HG02943 (cell line): Measurements from ENCODE around the gene MYO15A.

Source experiments
- ATAC-seq: cut with Tn5 transposase; IDR thresholded peaks from one replicate; pipeline ENCODE4 v1.9.1; 2021; ENCODE audit warnings: mild to moderate bottlenecking, low read depth, moderate library complexity; ENCODE audit not compliant: unreplicated experiment

MYO15A gene

DNA sequence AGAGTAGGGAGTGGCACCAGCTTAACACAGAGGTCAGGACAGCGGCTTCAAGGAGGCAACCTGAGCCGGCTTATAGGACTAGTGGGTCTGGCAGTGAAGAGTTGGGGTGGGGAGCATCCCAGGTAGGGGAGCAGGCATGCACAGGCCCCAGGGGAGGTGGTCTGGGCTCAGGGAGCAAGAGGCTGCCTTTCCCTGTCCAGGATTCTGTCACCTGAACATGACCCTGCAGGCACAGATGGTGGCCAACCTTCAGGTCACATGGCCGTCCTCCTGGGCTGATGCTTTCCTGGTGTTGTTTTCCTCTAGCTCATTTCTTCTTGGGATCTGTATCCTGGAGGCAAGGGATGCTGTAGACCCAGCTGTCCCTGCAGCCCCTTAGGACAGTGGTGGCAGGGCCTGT lies 3.5 kb upstream of the MYO15A start:
- ATAC-seq = no peak

DNA sequence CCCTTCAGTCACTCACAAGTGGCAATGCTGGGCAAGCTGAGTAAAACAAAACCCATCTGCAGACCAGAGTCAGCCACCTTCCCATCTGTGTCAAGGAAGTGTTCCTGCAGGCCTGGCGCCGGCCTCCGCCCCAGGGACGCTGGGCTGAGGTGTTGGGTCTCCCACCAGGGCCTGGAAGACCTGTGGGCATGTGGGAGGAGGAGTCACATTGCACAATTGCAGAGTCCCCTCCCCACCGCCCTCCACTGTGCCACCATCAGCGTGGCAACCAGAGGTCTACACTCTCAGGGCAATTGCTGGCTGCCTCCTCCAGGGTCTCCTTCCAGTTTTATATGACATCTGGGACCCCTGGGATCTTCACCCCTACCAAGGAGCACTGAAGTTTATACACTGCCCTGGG lies 3.0 kb upstream of the MYO15A start:
- no peak for ATAC-seq

DNA sequence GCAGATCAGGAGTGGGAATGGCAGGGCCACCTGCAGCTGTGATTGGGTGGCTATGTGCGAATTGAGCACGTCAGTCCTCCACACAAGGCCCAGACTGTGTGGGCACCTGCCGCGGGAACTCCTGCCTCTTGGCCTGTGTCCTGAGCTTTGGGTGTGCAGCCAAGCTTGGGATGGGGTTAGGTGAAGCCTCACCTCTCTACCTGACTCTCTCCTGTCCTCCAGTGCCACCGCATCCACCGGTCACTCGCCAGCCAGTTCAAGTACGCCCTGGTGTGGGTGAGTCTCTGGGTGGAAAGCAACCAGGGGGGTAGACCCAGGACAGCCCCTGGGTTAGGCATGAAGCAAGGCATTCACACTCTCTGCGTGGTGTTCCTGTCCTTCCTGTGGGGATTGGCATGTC lies 2.3 kb upstream of the MYO15A start:
- ATAC-seq = no peak

DNA sequence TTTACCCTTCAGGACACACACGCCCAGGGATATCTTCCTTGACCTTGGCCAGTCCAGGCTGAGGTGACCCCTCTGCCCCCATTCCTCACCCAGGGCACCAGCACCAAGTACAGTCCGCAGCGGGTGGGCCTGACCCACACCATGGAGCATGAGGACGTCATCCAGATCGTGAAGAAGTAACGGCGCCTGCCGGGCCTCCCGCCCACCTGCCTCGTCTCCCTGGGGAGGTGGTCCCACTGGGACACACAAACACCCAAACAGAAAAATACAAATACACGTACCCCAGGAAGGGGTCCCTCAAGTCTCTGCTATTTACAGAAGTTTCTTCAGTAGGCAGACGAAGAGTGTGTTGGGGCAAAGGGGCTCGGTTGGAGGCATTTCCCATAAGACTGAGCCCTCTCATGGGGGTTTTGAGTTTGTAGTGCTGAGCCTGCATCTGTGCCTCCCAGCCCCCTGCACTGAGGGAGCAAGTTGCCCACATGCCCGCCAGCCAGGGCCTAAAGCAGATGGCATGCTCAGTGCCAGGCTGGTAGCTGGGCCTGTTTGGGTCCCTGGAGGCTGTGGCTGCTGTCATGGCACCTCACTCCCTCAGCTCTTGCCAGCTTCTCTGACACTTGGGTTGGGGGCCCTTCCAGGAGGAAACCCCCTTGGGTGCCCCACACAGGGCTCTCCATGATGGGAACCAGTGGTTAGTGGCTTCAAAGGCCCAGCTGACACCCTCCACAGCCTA lies 1.3 kb upstream of the MYO15A start:
- ATAC-seq = no peak

DNA sequence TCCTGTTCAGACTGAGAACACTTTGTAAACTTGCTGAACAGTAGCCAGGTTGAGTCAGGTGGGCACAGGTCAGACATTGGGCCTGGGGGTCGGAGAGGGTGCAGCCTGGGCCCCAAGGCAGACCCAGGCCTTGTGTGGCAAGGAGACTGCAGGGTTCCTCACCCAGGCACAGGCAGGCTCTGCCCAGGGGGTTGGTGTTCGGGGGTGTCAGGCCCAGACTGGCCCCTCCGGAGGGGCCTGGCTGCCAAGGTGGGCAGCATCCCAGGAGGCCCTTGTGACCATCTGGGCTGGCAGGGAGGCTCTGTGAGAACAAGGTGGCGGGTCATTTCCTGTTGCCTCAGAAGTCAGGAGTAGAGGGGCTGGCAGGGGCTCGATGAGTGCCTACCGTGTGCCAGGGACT lies 585 bp upstream of the MYO15A start:
- ATAC-seq = no peak

DNA sequence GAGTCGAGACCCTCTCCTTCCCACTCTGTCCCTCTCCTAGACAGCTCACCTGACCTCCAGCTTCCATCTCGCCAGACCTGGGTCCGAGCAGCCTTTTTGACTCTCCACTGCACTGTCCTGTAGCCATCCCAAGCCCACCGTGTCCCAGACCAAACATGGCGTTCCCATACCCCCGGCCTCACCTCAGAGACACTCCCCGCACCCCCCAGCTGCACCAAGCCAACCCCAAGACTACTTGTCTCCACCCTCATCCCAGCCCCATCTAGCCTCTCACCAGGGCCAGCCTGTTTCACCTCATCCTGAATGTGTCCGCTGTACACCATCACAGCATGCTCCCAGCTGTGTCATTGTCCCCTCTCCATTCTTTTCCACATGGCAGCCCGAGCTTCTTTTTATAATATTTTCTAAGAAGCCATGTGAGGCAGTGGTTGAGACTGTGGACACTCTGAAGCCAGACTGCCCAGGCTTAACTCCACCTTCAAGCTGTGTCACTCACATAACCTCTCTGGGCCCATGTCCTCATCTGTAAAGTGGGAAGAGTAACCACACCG lies 1.5 kb downstream of the MYO15A start:
- ATAC-seq = no peak

DNA sequence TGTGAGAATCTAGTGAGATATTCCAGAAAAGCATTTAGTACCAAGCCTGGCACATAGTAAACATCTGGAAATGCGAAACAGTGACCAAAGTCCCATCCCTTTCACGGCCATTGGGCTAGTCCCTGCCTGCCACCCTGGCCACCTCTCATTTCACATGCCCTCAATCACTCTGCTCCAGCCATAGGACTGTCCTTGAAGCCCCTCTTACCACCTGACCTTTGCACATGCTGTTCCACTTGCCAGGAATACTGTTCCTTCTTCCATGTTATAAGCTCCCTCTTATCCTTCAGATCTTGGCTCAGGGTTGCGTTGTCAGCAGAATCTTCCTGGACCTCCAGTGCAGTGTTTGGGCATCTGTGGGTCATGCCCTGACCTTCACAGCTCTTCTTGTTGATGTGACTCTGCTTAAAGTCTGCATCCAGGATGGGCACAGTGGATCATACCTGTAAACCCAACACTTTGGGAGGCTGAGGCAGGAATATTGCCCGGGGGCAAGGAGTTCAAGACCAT lies 2.1 kb downstream of the MYO15A start:
- no peak for ATAC-seq

DNA sequence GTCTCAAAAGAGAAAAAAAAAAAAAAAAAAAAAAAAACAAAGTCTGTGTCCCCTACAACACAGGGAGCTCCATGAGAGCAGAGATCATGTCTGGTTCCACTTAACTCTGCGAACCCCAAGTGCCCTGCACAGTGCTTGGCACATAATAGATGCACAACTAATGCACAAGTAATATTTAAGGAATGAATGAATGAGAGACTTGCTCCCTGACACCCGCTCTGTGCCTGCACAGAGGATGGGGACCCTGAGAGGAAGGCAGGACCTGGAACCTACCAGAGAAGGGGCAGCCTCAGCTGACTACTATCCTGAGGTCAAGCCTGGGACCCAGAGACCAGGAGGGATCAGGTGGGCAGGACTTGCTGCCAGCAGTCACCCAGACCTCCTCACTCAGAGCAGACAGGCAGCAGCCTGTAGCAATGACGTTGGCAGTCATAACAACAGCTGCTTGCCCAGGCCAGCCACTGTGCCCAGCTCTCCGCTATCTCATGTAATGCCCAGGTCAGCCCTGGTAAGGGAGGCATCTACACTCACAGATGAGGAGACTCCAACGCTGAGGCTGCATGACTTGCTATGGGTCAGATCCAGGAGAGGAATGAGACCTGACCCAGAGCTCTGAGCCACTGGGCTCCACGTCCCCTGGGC lies 2.9 kb downstream of the MYO15A start:
- ATAC-seq = no peak

DNA sequence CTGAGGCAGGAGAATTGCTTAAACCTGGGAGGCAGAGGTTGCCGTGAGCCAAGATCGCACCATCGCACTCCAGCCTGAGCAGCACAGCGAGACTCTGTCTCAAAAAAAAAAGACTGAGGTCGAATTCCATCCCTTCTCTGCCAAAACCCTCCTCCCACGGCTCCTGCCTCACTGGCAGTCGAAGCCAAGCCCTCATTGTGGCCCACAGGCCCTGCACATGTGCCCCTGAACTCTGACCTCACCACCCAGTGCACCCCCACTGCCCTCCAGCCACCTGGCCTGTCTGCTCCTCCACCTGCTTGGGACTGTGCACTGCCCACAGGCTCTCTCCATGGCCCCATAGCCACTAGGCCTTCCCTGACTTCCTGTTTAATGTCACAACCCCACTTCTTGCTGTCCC lies 7.0 kb downstream of the MYO15A start:
- no peak for ATAC-seq

DNA sequence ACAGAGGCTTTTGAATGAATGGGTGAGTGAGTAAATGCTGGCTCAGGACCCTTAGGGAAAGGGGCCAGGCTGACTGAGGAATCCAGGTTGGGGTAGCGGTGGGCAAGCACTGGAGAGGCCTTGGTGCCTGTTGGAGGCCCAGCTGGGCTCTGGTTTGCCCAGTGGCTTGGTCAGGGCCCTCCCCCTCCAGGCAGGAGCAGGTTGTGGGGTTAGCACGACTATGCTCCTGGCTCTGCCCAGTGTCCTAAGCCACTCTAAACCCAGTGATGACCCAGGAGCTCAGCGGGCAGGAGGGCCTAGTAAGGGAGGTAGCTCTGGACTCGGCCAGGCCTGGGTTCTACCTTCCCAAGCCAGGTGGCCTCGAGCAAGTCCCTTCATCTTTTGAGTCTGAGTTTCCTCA lies 7.5 kb downstream of the MYO15A start:
- no peak for ATAC-seq

DNA sequence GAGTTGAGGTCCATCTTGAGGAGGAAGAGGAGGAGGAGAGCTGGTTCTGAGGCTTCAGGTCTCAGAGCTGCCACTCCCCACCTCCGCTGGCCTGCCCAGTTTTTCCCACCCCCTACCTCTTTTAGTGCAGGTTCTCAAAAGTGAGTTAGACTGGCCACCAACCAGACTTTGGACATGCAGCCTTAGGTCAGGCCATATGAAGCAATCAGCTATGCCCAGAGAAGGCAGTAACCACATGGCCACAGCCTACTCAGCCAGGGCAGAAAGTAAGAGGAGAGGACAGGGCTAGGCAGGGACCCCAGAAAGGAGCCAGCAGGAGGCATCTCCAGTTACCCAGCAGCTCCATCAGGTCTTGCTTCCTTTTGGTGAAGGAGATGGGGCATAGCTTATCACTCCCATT lies 9.0 kb downstream of the MYO15A start:
- no peak for ATAC-seq

DNA sequence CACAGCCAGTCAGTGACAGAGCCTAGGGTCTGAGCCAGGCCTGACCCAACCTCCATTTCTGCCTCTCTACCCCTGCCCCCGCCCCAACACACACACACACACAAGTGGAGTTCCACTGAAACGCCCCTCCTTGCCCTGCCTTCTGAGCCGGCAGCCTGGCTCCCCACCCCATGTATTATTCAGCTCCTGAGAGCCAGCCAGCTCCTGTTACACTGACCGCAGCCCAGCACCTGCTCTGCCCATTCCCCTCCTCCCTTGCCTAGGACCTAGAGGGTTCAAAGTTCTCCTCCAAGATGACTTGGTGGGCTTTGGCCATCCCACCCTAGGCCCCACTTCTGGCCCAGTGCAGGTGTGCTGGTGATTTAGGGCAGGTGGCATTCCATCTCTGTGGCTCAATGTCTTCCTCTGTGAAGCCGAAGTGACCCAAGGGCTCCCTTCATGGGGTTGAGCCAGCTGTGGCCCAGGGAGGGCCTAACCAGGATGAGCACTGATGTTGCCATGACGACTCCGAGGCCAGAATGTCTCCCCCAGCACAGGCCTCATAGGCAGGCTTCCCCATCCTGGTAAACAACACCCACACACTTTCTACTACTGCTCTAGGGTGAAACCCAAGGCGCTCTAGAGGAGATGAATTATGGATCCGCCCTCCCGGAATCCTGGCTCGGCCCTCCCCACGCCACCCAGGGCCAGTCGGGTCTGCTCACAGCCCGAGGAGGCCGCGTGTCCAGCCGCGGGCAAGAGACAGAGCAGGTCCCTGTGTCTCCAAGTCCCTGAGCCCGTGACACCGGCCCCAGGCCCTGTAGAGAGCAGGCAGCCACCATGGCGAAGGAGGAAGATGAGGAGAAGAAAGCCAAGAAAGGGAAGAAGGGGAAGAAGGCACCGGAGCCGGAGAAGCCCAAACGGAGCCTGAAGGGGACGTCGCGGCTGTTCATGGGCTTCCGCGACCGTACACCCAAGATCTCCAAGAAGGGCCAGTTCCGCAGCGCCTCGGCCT lies 9.7 kb downstream of the MYO15A start:
- ATAC-seq = no peak

DNA sequence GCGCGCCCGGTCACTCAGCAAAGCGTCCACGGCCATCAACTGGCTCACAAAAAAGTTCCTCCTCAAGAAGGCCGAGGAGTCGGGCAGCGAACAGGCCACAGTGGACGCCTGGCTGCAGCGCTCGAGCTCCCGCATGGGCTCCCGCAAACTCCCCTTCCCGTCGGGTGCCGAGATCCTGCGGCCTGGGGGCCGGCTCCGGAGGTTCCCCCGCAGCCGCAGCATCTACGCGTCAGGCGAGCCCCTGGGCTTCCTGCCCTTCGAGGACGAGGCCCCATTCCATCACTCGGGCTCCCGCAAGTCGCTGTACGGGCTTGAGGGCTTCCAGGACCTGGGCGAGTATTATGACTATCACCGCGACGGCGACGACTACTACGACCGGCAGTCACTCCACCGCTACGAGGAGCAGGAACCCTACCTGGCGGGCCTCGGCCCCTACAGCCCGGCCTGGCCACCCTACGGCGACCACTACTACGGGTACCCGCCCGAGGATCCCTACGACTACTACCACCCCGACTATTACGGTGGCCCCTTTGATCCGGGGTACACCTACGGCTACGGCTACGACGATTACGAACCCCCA lies 10.7 kb downstream of the MYO15A start:
- ATAC-seq = no peak

DNA sequence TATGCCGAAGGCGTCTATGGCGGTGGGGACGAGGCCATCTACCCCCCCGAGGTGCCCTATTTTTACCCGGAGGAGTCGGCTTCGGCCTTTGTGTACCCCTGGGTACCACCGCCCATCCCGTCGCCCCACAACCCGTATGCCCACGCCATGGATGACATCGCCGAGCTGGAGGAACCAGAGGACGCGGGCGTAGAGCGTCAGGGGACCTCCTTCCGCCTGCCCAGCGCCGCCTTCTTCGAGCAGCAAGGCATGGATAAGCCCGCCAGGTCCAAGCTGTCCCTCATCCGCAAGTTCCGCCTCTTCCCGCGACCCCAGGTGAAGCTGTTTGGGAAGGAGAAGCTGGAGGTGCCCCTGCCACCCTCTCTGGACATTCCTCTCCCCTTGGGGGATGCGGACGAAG lies 11.4 kb downstream of the MYO15A start:
- ATAC-seq = no peak

DNA sequence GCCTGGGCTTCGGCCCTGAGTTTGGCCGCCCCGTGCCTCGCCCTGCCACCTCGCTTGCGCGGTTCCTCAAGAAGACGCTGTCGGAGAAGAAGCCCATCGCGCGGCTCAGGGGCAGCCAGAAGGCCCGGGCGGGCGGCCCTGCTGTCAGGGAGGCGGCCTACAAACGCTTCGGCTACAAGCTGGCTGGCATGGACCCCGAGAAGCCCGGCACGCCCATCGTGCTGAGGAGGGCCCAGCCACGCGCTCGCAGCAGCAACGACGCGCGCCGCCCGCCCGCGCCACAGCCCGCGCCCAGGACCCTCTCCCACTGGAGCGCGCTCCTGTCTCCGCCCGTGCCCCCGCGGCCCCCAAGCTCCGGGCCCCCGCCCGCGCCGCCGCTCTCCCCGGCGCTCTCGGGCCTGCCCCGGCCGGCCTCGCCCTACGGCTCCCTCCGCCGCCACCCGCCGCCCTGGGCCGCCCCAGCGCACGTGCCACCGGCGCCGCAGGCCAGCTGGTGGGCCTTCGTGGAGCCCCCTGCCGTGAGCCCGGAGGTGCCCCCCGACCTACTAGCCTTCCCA lies 12.0 kb downstream of the MYO15A start:
- ATAC-seq = no peak

DNA sequence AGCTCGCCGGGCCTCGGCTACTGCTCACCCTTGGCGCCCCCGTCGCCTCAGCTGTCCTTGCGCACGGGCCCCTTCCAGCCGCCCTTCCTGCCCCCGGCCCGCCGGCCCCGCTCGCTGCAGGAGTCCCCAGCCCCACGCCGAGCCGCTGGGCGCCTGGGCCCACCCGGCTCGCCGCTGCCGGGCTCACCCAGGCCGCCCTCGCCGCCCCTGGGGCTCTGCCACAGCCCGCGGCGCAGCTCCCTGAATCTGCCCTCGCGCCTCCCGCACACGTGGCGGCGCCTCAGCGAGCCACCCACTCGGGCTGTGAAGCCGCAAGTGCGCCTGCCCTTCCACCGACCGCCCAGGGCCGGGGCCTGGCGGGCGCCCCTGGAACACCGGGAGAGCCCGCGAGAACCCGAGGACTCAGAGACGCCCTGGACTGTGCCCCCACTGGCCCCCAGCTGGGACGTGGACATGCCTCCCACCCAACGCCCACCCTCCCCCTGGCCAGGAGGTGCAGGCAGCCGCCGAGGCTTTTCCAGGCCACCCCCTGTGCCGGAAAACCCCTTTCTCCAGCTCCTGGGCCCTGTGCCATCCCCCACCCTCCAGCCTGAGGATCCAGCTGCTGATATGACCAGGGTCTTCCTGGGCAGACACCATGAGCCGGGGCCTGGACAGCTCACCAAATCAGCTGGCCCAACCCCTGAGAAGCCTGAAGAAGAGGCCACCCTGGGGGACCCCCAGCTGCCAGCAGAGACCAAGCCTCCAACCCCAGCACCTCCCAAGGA lies 12.8 kb downstream of the MYO15A start:
- ATAC-seq = no peak

DNA sequence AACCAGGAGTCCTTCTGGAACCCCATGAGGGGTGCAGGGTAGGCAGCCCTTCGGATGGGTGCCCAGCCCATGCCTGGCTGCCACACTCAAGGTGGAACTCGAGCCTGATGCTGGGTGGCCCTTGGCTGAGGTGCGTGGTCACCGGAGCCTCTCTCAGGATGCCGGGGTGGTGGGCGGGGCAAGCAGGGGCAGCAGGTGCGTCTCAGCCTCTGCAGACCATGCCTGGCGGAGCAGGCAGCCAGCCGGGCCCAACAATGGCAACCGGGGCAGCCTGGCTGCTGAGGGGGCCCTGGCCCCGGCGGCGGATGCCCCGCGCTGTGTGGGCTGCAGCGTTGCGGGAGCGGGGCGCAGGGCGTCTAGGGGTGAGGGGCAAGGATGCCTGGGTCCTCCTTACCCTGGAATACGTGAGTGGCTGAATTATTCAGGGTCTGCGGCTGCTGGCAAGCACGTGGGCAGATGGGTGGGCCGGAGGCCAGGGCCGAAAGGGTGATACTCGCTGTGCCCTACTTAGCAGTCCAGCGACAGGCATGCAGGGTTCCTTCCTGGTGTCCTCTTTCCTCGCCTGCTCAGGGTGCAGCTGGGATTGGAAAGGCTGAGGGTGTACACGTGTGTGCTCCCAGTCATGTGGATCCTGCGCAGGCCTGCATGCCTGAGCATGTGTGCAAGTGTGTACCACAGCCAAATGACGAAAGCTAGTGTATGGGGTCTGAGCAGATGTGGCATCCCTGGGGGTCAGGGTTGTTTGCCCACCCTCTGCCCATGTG lies 14.6 kb downstream of the MYO15A start:
- ATAC-seq = no peak

DNA sequence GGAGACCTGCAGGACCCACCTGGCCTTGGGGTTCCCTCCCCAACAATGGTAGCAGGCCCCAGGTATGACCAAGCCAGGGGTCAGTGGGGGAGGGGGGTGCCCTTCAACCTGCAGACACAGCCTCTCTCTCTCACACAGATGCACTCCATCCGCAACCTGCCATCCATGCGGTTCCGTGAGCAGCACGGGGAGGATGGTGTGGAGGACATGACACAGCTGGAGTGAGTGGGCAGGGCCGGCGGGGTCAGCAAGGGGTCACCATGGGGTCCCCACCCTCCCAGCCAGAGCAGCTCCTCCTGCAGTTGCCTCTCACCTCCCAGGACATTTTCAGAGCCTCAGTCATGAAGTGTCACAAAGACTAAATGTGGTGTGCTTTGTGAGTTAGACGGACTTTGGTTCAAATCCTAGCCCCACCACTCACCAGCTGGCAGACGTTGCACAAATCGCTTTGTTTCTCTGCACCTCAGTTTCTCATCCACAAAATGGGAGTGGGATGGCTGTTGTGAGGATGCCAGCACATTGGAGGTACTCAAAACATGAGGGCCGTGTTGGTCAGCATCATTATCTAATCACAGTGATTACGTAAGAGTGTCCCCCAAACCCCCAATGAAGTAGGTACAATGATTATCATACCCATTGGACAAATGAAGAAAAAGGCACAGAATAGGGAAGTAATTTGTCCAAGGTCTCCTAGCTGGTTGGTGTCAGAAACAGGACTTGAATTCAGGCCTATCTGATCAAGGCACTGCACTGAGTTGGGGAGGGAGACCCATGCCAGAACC lies 16.0 kb downstream of the MYO15A start:
- ATAC-seq = no peak
